Parathyroid adenoma (tissue), 2 donors: ENCODE results near the gene GMPR.

Experiments used
- H2AFZ ChIP-seq: fragments of 300-600 bp; sonication (generic); one replicate; pipeline ENCODE4 v1.7.0; 2017; ENCODE audit warnings: antibody characterized with exemption, mild to moderate bottlenecking
- H3K27ac ChIP-seq: fragments of 300-600 bp; sonication (generic); one replicate; pipeline ENCODE4 v1.7.0; 2017
- H3K27me3 ChIP-seq: fragments of 300-600 bp; sonication (generic); one replicate; pipeline ENCODE4 v1.7.0; 2017; ENCODE audit warnings: low read length; ENCODE audit not compliant: control insufficient read depth, insufficient read depth
- H3K36me3 ChIP-seq: fragments of 300-600 bp; sonication (generic); one replicate; pipeline ENCODE4 v1.7.0; 2017; ENCODE audit warnings: low read length; ENCODE audit not compliant: control insufficient read depth, insufficient read depth
- H3K4me1 ChIP-seq: fragments of 300-600 bp; sonication (generic); one replicate; pipeline ENCODE4 v1.7.0; 2017; ENCODE audit warnings: control low read depth
- H3K4me2 ChIP-seq: fragments of 300-600 bp; sonication (generic); one replicate; pipeline ENCODE4 v1.7.0; 2017; ENCODE audit warnings: low read length
- H3K4me3 ChIP-seq: fragments of 300-600 bp; sonication (generic); one replicate; pipeline ENCODE4 v1.7.0; 2017; ENCODE audit warnings: low read depth, low read length
- H3K79me2 ChIP-seq: fragments of 300-600 bp; sonication (generic); one replicate; pipeline ENCODE4 v1.7.0; 2017; ENCODE audit warnings: control low read depth
- H3K9ac ChIP-seq: fragments of 300-600 bp; sonication (generic); one replicate; pipeline ENCODE4 v1.7.0; 2017; ENCODE audit warnings: mild to moderate bottlenecking
- H3K9me3 ChIP-seq: fragments of 300-600 bp; sonication (generic); one replicate; pipeline ENCODE4 v1.7.0; 2017; ENCODE audit warnings: low read length; ENCODE audit not compliant: control insufficient read depth
- TF ChIP-seq, protein P1 (sequence below): fragments of 300-600 bp; sonication (generic); IDR thresholded peaks from one replicate; pipeline ENCODE4 v1.7.0; 2017; ENCODE audit warnings: antibody characterized with exemption, mild to moderate bottlenecking
- donor health status: primary hyperparathyroidism.

Gene GMPR

DNA sequence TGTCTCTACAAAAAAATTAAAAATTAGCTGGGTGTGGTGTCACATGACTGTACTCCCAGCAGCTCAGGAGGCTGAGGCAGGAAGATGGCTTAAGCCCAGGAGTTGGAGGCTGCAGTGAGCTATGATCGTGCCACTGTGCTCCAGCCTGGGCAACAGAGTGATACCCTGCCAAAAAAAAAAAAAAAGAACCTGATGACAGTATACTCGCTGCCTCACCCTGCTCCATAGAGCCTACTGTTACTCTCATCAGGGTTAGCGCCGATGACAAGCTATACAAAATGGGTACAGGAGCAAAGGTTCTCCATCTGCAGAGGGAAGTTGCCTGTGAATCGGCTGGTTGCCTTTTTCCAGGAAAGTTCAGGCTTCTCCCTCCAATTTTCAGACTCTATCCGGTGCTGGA is 53.4 kb downstream of the GMPR start:
- Histone ChIP-seq H3K27me3 (no peaks in the 10 kb centered on the region), H3K4me2 (no peak overlapping the region), H3K9ac (no peak overlapping the region), H3K27ac (no peak overlapping the region), H3K79me2 (no peaks in the 10 kb centered on the region), H2AFZ (no peak overlapping the region), H3K4me1 (no peaks in the 10 kb centered on the region), H3K9me3 (no peaks in the 10 kb centered on the region), H3K36me3 (no peaks in the 10 kb centered on the region), H3K4me3 (no peak overlapping the region)
- TF ChIP-seq, protein P1, sequence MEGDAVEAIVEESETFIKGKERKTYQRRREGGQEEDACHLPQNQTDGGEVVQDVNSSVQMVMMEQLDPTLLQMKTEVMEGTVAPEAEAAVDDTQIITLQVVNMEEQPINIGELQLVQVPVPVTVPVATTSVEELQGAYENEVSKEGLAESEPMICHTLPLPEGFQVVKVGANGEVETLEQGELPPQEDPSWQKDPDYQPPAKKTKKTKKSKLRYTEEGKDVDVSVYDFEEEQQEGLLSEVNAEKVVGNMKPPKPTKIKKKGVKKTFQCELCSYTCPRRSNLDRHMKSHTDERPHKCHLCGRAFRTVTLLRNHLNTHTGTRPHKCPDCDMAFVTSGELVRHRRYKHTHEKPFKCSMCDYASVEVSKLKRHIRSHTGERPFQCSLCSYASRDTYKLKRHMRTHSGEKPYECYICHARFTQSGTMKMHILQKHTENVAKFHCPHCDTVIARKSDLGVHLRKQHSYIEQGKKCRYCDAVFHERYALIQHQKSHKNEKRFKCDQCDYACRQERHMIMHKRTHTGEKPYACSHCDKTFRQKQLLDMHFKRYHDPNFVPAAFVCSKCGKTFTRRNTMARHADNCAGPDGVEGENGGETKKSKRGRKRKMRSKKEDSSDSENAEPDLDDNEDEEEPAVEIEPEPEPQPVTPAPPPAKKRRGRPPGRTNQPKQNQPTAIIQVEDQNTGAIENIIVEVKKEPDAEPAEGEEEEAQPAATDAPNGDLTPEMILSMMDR = no peak

DNA sequence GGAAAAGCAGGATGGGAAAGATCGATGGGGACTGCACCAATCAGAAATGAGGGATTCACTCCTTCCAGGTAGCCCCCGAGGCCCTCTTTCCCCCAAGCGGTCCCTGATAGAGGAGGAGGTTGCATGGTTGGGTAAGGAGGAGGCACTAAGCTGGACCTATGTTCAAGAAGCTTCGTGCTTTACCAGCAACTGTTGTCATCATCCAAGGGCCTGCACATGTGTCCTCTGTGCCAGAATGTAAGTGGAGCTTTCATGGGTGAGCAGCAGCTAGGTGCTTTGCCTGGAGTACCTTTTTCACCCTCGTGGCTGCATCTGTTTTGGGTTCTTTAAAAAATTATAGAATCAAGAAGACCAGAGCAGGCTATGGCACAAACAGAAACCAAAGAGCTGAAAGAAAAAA is 54.0 kb downstream of the GMPR start:
- H3K9ac ChIP-seq = no peak overlapping the region
- no peak overlapping the region for H2AFZ ChIP-seq
- no peaks in the 10 kb centered on the region for H3K79me2 ChIP-seq
- no peaks in the 10 kb centered on the region for H3K27me3 ChIP-seq
- TF ChIP-seq, protein P1 = no peak
- H3K27ac ChIP-seq = no peak overlapping the region
- no peaks in the 10 kb centered on the region for H3K36me3 ChIP-seq
- no peaks in the 10 kb centered on the region for H3K4me1 ChIP-seq
- no peak overlapping the region for H3K4me2 ChIP-seq
- H3K4me3 ChIP-seq = no peak overlapping the region
- no peaks in the 10 kb centered on the region for H3K9me3 ChIP-seq

DNA sequence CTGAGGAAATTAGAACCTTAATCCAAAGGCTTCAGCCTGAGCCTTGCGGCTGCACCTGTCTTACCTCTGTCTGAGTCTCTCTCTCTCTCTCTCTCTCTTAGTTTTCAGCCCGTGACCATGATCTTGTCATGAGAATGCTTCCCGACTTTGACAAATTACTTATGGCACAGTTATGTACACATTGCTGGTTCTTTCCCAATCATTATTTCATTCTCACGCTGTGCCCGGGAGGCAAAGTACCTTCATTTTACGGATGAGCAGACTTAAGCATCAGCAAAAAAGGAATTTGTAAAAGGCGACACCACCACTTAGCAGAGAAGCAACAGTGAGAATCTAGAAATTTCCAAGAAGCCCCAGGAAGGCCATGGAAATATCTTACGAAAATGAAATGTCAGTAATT is 54.6 kb downstream of the GMPR start:
- Histone ChIP-seq H3K4me1 (no peaks in the 10 kb centered on the region), H3K4me2 (no peak overlapping the region), H3K79me2 (no peaks in the 10 kb centered on the region), H2AFZ (no peak overlapping the region), H3K9ac (no peak overlapping the region), H3K9me3 (no peaks in the 10 kb centered on the region), H3K36me3 (no peaks in the 10 kb centered on the region), H3K27ac (no peak overlapping the region), H3K4me3 (no peak overlapping the region), H3K27me3 (no peaks in the 10 kb centered on the region)
- TF ChIP-seq, protein P1 = no peak

DNA sequence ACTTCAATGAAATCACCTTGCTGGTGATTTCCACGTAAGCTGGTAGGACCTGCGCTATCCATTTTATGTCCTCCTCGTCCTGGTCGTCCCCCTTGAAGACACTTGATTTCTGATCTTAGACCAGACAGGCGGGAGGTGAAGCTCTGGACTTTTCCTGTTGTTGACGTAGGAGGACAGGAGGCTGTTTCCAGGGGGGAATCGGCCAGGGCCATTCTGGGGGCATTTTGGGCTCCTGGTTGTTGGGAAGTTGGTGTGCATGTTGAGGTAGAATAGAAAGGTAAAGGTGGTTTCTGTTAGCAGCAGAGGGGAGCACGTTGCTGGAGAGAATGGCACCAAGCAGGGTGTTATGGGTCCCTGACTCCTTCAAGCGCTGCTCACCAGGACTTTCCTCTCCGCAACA is 56.0 kb downstream of the GMPR start:
- Histone ChIP-seq H3K4me2 (no peak overlapping the region), H3K27me3 (no peaks in the 10 kb centered on the region), H2AFZ (no peak overlapping the region), H3K27ac (no peak overlapping the region), H3K9me3 (no peaks in the 10 kb centered on the region), H3K4me1 (no peaks in the 10 kb centered on the region), H3K79me2 (no peaks in the 10 kb centered on the region), H3K4me3 (no peak overlapping the region), H3K9ac (no peak overlapping the region), H3K36me3 (no peaks in the 10 kb centered on the region)
- TF ChIP-seq, protein P1 = no peak

DNA sequence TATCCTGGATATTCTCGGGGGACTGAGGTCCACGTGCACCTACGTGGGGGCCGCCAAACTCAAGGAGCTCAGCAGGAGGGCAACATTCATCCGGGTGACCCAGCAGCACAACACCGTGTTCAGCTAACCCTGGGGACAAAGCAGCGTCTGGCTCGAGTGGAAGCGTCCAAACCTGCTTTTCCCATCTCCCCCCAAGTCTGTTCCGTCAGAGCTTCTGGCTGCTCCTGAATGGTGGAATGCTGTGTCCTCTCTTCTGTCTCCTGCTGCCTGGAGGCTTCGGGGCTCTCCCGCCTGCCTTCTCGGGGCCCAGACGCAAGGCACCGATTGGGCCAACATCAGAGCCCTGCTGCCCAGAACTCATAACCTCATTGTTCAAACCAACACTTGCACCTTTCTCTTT is 56.7 kb downstream of the GMPR start:
- no peaks in the 10 kb centered on the region for H3K4me1 ChIP-seq
- no peaks in the 10 kb centered on the region for H3K36me3 ChIP-seq
- H3K9ac ChIP-seq = no peak overlapping the region
- H2AFZ ChIP-seq = no peak overlapping the region
- no peaks in the 10 kb centered on the region for H3K27me3 ChIP-seq
- H3K79me2 ChIP-seq = no peaks in the 10 kb centered on the region
- H3K27ac ChIP-seq = no peak overlapping the region
- no peaks in the 10 kb centered on the region for H3K9me3 ChIP-seq
- H3K4me3 ChIP-seq = no peak overlapping the region
- H3K4me2 ChIP-seq = no peak overlapping the region
- TF ChIP-seq, protein P1 = no peak
